Measurements from ENCODE around the gene HHLA2.

The HHLA2 gene

DNA sequence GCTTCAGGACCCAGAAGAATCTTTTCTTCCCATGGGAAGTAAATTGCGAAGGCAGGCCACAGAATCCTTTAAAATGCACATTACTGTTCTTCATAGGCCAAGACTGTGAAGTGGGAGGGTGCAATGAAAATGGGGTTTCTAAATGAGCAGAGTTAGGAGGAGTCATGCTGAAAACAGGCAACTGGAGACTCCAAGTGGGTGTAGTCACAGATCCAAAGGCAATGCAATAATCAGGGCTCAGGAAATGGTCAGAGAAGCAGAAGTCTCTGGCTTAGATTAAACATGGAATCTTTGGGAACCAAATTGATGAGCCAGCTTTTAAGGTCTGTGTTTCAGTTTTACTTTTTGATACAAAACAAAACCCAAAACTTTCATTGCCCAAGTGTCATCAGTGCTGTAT, 37.6 kb downstream of the HHLA2 start:
- Histone ChIP-seq H3K4me3 (ENCODE audit: low read length) (no peak overlapping the region), H2BK15ac (replicated peaks; ENCODE audit: low read depth) (no peak overlapping the region), H4K8ac (ENCODE audit: low read depth, low read length) (no peak overlapping the region), H3K4me2 (ENCODE audit: low read length) (no peak overlapping the region), H3K4me1 (ENCODE audit: control insufficient read depth, low read depth, low read length) (no peaks in the 10 kb centered on the region), H3K9ac (ENCODE audit: low read length) (no peak overlapping the region), H3K79me1 (ENCODE audit: low read length) (no peaks in the 10 kb centered on the region), H3K18ac (ENCODE audit: low read length) (no peak overlapping the region), H2BK120ac (ENCODE audit: low read depth, low read length) (no peak overlapping the region), H2BK5ac (ENCODE audit: low read length) (no peak overlapping the region), H3K56ac (ENCODE audit: low read length) (no peak overlapping the region), H2AK5ac (ENCODE audit: low read length) (no peak overlapping the region), H3K4ac (ENCODE audit: low read depth, low read length) (no peak overlapping the region), H4K5ac (ENCODE audit: low read length) (no peak overlapping the region), H3K36me3 (ENCODE audit: control insufficient read depth, insufficient read depth, low read length) (no peaks in the 10 kb centered on the region), H3K23ac (ENCODE audit: low read length) (no peak overlapping the region), H3K27me3 (ENCODE audit: insufficient read depth, low read length, poor library complexity) (no peaks in the 10 kb centered on the region), H3K27ac (ENCODE audit: low read depth, low read length) (no peak overlapping the region), H3K79me2 (ENCODE audit: control insufficient read depth, insufficient read depth, low read length) (no peaks in the 10 kb centered on the region)
- DNase-seq: no peak
- WGBS (ENCODE audit: extremely low coverage, insufficient coverage, low lambda C conversion rate): no CpG with 5 or more reads among the region's 1 CpG

DNA sequence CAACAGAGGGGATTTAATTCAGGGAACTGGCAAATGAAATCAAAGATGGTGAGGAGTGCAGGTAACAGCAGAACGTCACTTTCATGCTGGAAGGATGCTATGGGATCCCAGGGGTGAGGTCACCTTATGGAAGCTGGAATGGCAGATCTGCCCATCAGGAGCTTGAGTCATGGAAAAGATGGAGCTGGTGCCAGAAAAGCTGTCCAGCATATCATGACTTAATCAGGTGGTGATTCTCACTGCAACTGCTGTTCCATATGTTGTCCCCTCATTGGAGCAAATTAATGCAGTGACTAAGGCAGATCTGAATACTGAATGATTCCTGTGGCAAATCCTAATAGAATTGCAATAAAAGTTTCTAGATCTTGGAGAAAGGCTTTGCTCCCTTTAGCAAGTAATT, 38.4 kb downstream of the HHLA2 start:
- WGBS (ENCODE audit: extremely low coverage, insufficient coverage, low lambda C conversion rate): no CpG with 5 or more reads among the region's 1 CpG
- Histone ChIP-seq H4K8ac (ENCODE audit: low read depth, low read length) (no peak overlapping the region), H3K4me3 (ENCODE audit: low read length) (no peak overlapping the region), H3K36me3 (ENCODE audit: control insufficient read depth, insufficient read depth, low read length) (no peaks in the 10 kb centered on the region), H3K9ac (ENCODE audit: low read length) (no peak overlapping the region), H3K27me3 (ENCODE audit: insufficient read depth, low read length, poor library complexity) (no peaks in the 10 kb centered on the region), H3K4me1 (ENCODE audit: control insufficient read depth, low read depth, low read length) (no peaks in the 10 kb centered on the region), H3K18ac (ENCODE audit: low read length) (no peak overlapping the region), H3K4ac (ENCODE audit: low read depth, low read length) (no peak overlapping the region), H2BK15ac (replicated peaks; ENCODE audit: low read depth) (no peak overlapping the region), H2BK120ac (ENCODE audit: low read depth, low read length) (no peak overlapping the region), H3K79me2 (ENCODE audit: control insufficient read depth, insufficient read depth, low read length) (no peaks in the 10 kb centered on the region), H3K56ac (ENCODE audit: low read length) (no peak overlapping the region), H4K5ac (ENCODE audit: low read length) (no peak overlapping the region), H2BK5ac (ENCODE audit: low read length) (no peak overlapping the region), H2AK5ac (ENCODE audit: low read length) (no peak overlapping the region), H3K4me2 (ENCODE audit: low read length) (no peak overlapping the region), H3K79me1 (ENCODE audit: low read length) (no peaks in the 10 kb centered on the region), H3K23ac (ENCODE audit: low read length) (no peak overlapping the region), H3K27ac (ENCODE audit: low read depth, low read length) (no peak overlapping the region)
- DNase-seq: no peak

DNA sequence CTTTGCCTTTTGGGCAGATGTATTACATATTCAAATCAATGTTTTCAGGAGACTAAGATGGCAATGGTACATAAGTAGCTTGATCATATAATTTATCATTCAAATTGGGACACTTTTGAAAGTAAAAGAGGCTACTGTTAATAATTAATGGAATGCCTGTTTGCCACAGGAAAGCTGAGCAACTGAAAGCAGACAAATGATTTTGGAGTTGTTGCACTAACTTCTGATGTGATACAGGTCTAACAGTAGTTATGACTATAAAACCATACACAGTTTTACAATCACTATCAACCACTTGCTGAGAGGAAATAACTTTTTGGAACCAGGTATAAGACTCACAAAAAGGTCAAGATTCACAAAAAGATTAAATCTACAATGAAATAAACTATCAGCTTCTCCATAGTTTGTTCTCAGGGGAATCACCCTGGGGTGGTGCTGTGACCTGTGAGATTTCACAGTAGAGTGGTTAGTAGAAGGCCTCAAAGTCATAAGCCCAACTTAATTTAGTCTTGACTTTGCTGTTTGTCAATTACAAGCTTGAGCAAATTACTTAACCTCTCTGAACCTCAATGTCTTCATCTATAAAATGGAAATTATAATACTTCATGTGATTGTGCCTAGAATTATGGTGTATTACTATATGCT, 42.7 kb downstream of the HHLA2 start:
- H3K4me2 ChIP-seq (ENCODE audit: low read length): no peak overlapping the region
- H3K27ac ChIP-seq (ENCODE audit: low read depth, low read length): no peak overlapping the region
- no peak for DNase-seq
- no peak overlapping the region for H2BK15ac ChIP-seq (replicated peaks; ENCODE audit: low read depth)
- no peak overlapping the region for H4K8ac ChIP-seq (ENCODE audit: low read depth, low read length)
- H3K56ac ChIP-seq (ENCODE audit: low read length): no peak overlapping the region
- H3K4me3 ChIP-seq (ENCODE audit: low read length): no peak overlapping the region
- H3K23ac ChIP-seq (ENCODE audit: low read length): no peak overlapping the region
- H2AK5ac ChIP-seq (ENCODE audit: low read length): no peak overlapping the region
- no peaks in the 10 kb centered on the region for H3K36me3 ChIP-seq (ENCODE audit: control insufficient read depth, insufficient read depth, low read length)
- H2BK120ac ChIP-seq (ENCODE audit: low read depth, low read length): no peak overlapping the region
- H3K79me2 ChIP-seq (ENCODE audit: control insufficient read depth, insufficient read depth, low read length): no peaks in the 10 kb centered on the region
- no peak overlapping the region for H3K9ac ChIP-seq (ENCODE audit: low read length)
- H3K18ac ChIP-seq (ENCODE audit: low read length): no peak overlapping the region
- H3K27me3 ChIP-seq (ENCODE audit: insufficient read depth, low read length, poor library complexity): no peaks in the 10 kb centered on the region
- no peak overlapping the region for H4K5ac ChIP-seq (ENCODE audit: low read length)
- no peaks in the 10 kb centered on the region for H3K4me1 ChIP-seq (ENCODE audit: control insufficient read depth, low read depth, low read length)
- H2BK5ac ChIP-seq (ENCODE audit: low read length): no peak overlapping the region
- no peaks in the 10 kb centered on the region for H3K79me1 ChIP-seq (ENCODE audit: low read length)
- H3K4ac ChIP-seq (ENCODE audit: low read depth, low read length): no peak overlapping the region

DNA sequence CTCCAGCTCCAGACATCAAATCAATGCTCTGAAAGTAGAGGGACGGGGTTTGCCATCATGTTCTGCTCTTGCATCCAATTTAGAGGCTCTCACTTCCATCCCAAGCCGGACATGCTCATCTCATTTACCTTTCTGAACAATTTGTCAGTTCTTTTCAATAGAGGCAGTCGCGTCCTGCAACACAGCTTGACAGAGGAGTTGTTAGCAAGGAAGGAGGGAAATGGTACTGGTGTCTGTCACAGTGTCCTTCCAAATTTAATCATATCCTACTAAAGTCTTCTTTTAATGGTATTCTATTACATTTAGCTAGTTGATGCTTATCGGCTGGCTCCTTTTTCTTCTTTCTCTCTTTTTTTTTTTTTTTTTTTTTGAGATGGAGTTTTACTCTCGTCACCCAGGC, 45.6 kb downstream of the HHLA2 start:
- H3K9ac ChIP-seq (ENCODE audit: low read length): no peak overlapping the region
- no peaks in the 10 kb centered on the region for H3K36me3 ChIP-seq (ENCODE audit: control insufficient read depth, insufficient read depth, low read length)
- no peaks in the 10 kb centered on the region for H3K79me2 ChIP-seq (ENCODE audit: control insufficient read depth, insufficient read depth, low read length)
- no CpG with 5 or more reads among the region's 6 CpGs for WGBS (ENCODE audit: extremely low coverage, insufficient coverage, low lambda C conversion rate)
- no peak overlapping the region for H2BK15ac ChIP-seq (replicated peaks; ENCODE audit: low read depth)
- H3K4me3 ChIP-seq (ENCODE audit: low read length): no peak overlapping the region
- no peak overlapping the region for H3K23ac ChIP-seq (ENCODE audit: low read length)
- no peak overlapping the region for H3K4me2 ChIP-seq (ENCODE audit: low read length)
- H3K27ac ChIP-seq (ENCODE audit: low read depth, low read length): no peak overlapping the region
- H4K5ac ChIP-seq (ENCODE audit: low read length): no peak overlapping the region
- no peak overlapping the region for H2BK120ac ChIP-seq (ENCODE audit: low read depth, low read length)
- H3K4ac ChIP-seq (ENCODE audit: low read depth, low read length): no peak overlapping the region
- no peak overlapping the region for H3K56ac ChIP-seq (ENCODE audit: low read length)
- H3K4me1 ChIP-seq (ENCODE audit: control insufficient read depth, low read depth, low read length): no peaks in the 10 kb centered on the region
- H2BK5ac ChIP-seq (ENCODE audit: low read length): no peak overlapping the region
- no peaks in the 10 kb centered on the region for H3K27me3 ChIP-seq (ENCODE audit: insufficient read depth, low read length, poor library complexity)
- H3K79me1 ChIP-seq (ENCODE audit: low read length): no peaks in the 10 kb centered on the region
- no peak overlapping the region for H2AK5ac ChIP-seq (ENCODE audit: low read length)
- no peak overlapping the region for H3K18ac ChIP-seq (ENCODE audit: low read length)
- no peak for DNase-seq
- H4K8ac ChIP-seq (ENCODE audit: low read depth, low read length): no peak overlapping the region

DNA sequence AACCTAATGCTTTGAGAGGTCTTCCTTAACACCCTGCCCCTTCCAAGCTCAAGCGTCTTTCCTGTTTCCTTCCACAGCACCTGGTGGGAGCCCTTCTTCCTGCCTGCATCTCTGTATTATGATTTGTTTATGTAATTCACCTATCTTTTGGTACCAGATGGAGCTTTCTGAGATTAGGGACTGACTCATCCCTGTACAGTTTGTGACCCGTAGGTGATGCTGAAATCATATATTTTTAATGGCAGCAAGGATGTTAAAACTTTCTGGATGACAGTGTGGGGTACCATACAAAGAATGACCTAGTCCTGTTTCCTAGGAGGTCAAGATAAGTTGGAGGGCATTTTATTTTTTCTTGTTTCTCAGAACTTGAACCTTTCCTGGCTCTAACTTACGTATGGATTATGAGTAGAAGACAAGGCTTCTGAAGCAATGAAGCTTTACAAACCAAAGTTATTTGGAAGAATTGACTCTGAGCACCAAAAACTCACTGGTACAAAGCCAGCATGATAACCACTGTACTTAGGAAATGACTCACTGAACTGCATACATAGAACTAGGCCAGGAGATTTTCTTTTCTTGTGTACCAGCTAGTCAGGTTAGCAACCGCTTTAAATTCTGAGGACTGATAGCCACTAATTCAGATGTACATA, 46.6 kb downstream of the HHLA2 start:
- no peak overlapping the region for H3K4ac ChIP-seq (ENCODE audit: low read depth, low read length)
- H3K79me2 ChIP-seq (ENCODE audit: control insufficient read depth, insufficient read depth, low read length): no peaks in the 10 kb centered on the region
- no peak overlapping the region for H3K4me2 ChIP-seq (ENCODE audit: low read length)
- no peaks in the 10 kb centered on the region for H3K27me3 ChIP-seq (ENCODE audit: insufficient read depth, low read length, poor library complexity)
- no peak overlapping the region for H4K5ac ChIP-seq (ENCODE audit: low read length)
- H3K56ac ChIP-seq (ENCODE audit: low read length): no peak overlapping the region
- H2BK15ac ChIP-seq (replicated peaks; ENCODE audit: low read depth): no peak overlapping the region
- DNase-seq: no peak
- no peak overlapping the region for H3K9ac ChIP-seq (ENCODE audit: low read length)
- no peak overlapping the region for H3K4me3 ChIP-seq (ENCODE audit: low read length)
- H4K8ac ChIP-seq (ENCODE audit: low read depth, low read length): no peak overlapping the region
- no peak overlapping the region for H3K27ac ChIP-seq (ENCODE audit: low read depth, low read length)
- no peaks in the 10 kb centered on the region for H3K79me1 ChIP-seq (ENCODE audit: low read length)
- no peaks in the 10 kb centered on the region for H3K4me1 ChIP-seq (ENCODE audit: control insufficient read depth, low read depth, low read length)
- H2BK5ac ChIP-seq (ENCODE audit: low read length): no peak overlapping the region
- WGBS (ENCODE audit: extremely low coverage, insufficient coverage, low lambda C conversion rate): no CpG with 5 or more reads among the region's 4 CpGs
- no peak overlapping the region for H3K23ac ChIP-seq (ENCODE audit: low read length)
- H2AK5ac ChIP-seq (ENCODE audit: low read length): no peak overlapping the region
- H3K36me3 ChIP-seq (ENCODE audit: control insufficient read depth, insufficient read depth, low read length): no peaks in the 10 kb centered on the region
- no peak overlapping the region for H2BK120ac ChIP-seq (ENCODE audit: low read depth, low read length)
- H3K18ac ChIP-seq (ENCODE audit: low read length): no peak overlapping the region

DNA sequence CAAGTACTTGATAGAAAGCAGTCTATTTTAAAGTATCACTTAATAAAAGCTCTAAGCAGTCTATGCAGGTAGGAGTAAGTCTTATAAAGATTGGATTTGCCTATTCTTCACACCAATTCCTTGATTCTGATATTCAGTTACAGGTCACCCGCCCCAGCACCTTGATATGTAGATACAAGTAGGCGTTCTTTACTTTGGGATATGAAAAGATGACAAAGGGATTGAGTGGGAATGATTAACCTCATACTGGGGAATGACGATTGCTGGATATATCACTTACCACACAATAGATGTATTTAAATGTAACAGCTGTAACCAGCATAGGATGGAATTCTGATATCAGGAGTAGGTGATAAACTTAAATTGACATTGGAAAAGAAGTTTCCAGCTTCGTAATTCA, 47.1 kb downstream of the HHLA2 start:
- H3K36me3 ChIP-seq (ENCODE audit: control insufficient read depth, insufficient read depth, low read length): no peaks in the 10 kb centered on the region
- no peaks in the 10 kb centered on the region for H3K79me2 ChIP-seq (ENCODE audit: control insufficient read depth, insufficient read depth, low read length)
- no peak overlapping the region for H3K56ac ChIP-seq (ENCODE audit: low read length)
- WGBS (ENCODE audit: extremely low coverage, insufficient coverage, low lambda C conversion rate): no CpG with 5 or more reads among the region's 4 CpGs
- H3K18ac ChIP-seq (ENCODE audit: low read length): no peak overlapping the region
- H3K4ac ChIP-seq (ENCODE audit: low read depth, low read length): no peak overlapping the region
- H4K5ac ChIP-seq (ENCODE audit: low read length): no peak overlapping the region
- H3K79me1 ChIP-seq (ENCODE audit: low read length): no peaks in the 10 kb centered on the region
- no peak overlapping the region for H2BK15ac ChIP-seq (replicated peaks; ENCODE audit: low read depth)
- H2AK5ac ChIP-seq (ENCODE audit: low read length): no peak overlapping the region
- H3K4me3 ChIP-seq (ENCODE audit: low read length): no peak overlapping the region
- no peaks in the 10 kb centered on the region for H3K4me1 ChIP-seq (ENCODE audit: control insufficient read depth, low read depth, low read length)
- H4K8ac ChIP-seq (ENCODE audit: low read depth, low read length): no peak overlapping the region
- no peak for DNase-seq
- no peak overlapping the region for H3K27ac ChIP-seq (ENCODE audit: low read depth, low read length)
- H2BK120ac ChIP-seq (ENCODE audit: low read depth, low read length): no peak overlapping the region
- H3K27me3 ChIP-seq (ENCODE audit: insufficient read depth, low read length, poor library complexity): no peaks in the 10 kb centered on the region
- no peak overlapping the region for H3K4me2 ChIP-seq (ENCODE audit: low read length)
- no peak overlapping the region for H2BK5ac ChIP-seq (ENCODE audit: low read length)
- H3K9ac ChIP-seq (ENCODE audit: low read length): no peak overlapping the region
- H3K23ac ChIP-seq (ENCODE audit: low read length): no peak overlapping the region
